SIG-M5 treated with dmso at 0.1 percent for 504 hours (cell line): ENCODE results near the gene APOH.
A peak's percentile ranks its signal among the peaks of the same experiment; 100 is the strongest.

Experiments used
- DNase-seq: peaks from one replicate; lab custom pipeline; 2025; ENCODE audit not compliant: unreplicated experiment; lab: John Stamatoyannopoulos, UW

Gene APOH

DNA sequence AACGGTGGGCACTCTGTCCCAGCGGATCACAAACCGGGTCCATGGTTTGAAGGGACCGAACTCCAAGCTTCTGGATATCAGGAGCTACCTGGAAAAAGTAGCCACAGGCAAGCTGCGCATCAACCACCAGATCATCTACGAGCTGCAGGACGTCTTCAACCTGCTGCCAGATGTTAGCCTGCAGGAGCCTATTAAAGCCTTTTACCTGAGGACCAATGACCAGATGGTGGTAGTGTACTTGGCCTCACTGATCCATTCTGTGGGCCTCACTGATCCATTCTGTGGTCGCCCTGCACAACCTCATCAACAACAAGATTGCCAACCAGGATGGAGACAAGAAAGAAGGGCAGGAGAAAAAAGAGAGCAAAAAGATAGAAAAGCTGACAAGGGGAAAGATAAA, 31.0 kb downstream of the APOH start:
- DNase-seq: no peak

DNA sequence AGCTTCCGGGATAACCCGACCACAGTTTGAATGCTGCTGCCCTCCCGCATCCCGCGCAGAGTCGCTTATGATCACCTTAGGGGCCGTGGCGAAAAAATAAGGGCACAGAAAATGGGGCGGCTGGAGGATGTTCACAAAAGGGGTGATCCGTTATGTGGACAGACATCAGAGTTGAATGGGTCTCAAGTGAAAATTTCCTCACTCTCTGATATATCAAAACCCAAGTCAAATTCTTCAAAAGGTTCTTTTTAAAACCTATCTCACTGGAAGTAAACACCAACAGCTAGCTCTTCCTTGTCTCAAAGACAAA, 36.9 kb downstream of the APOH start:
- no peak for DNase-seq

DNA sequence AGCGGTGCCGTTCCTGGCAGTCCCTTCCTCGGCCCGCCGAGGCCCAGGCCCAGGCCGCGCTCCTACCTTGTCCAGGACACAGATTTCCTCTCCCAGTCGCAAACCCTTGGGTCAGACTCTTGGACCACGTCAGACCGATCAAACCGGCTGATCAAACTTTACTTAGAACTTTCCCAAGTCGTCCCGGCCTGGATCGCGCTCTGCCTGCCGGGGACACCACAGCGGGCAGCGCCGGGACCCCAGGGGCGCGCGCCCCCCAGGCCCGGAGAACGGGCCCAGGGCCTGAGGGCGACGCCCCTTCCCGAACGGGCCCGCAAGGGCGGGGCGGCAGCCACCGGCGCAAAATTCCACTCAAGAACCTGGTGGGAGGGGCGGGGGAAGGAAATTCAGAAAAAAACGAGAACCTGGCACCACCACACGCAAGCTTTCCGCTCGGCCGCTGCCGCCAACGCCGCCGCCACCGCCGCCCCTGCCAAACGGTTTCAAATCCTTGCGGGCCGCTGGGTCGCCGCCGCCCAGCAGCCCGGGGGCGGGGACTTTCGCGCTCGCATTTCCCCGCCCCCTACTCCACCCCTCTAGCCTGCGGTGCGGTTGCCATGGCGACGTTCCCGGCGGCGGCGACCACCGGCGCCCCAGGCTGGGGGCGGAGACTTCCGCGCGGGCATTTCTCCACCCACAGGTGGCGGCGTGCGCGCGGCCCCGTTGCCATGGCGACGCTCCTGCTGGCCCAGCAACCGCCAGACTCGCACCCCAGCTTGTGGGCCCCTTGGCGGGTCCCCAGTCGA, 37.4 kb downstream of the APOH start, which contains the start of gene CEP112:
Gene CEP112, minus strand, starts transcription at position 541 of the 785 bp plus-strand sequence.
- DNase-seq: peak; percentile 65

DNA sequence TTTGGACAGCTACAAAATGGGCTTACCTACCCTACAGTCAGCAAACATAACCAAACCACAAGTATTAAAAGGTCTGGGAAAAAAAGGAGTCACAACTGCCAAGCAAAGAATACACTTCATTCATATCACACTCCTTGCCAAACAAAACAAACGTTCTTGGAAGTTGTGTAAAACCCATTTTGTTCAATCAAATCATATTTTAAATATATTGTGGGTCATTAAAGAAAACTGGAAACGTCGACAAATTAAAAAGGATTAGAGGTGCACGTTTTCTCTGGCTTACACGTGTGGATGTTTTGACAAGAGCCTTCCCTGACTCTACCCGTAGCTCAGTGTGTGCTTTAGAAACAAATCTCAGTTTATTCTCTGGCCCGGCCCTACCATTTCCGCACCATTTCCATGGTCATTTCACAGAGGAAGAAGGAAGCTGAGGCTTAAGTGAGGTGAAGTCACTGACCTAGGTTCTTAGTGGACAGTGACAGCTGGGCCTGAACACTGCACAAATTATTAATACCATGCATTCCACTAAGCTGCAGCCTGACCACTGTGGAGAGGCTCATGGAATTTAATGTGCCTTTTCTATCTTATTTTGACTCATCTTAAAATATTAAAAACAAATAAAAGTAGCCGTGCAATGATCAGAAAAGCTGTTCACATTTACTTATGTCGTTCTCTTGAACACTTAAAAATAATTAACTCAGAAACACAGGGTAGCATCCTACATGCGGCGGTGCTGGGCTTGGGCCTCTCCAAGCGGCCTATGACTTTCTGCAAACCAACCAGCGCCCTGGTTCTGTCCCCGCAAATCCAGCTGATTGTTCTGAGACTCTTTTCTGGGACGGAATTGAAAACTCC, 38.2 kb downstream of the APOH start:
- no peak for DNase-seq

DNA sequence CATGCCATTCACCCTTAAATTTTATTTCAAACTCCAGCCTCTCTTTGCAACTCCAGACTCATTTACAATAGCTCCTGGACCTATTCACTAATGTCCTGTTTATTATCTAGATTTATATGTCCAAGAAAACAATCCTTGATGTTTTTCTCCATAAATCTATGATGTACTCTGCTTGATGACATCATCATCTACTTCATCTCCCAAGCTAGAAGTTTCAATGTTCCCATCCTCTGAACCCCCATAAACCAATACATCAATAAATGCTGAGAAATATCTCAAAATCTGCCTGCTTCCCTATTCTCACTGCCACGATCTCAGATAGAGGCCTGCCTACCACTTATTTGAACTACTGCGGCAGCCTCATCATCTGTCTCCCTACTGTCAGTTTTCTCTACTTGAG, 41.5 kb downstream of the APOH start:
- no peak for DNase-seq

DNA sequence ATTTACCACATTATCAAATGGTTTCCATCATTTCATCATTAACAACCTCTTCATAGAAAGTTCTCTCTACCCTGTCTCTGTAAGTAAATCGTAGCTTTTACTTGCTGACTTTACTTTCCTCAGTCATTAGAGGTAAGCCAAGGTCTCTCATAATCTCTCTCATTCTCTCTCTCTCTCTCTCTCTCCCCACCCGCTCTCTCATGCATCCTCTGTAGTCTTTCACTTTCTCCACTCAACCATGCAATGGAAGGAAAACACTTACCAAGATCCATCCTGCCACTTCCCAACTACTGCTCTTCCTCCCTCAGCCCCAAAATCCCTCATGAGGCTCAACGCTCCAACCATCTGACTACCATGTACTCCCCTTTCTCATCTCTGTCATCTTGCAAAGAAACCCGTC, 43.4 kb downstream of the APOH start:
- DNase-seq: no peak

DNA sequence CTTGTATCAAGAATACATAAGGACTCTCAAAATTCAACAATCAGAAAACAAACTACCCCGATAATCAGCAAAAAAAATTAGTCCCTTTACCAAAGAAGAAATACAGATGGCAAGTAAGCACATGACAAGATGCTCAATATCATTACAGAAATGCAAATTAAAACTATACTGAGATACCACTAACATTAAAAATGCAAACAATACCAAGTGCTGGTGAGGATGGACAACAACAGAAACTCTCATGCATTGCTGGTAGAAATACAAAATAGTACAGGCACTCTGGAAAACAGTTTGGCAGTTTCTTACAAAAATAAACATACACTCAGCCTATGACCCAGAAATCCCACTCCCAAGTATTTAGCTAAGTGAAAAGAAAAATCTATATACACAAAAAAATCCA, 44.8 kb downstream of the APOH start:
- DNase-seq: no peak

DNA sequence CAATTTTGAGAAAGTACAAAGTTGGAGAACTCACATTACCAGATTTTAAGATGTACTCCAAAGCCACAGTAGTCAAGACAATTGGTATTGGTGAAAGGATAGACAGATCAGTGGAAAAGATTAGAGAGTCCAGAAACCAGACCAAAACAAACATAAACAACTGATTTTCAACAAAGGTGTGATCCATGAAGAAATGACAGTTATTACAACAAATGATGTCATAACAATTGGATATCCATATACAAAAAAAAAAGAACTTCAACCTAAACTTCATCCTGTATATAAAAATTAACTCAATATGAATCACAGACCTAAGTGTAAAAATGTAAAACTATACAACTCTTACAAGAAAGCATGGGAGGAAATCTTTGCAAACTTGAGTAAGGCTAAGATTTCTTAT, 45.7 kb downstream of the APOH start:
- no peak for DNase-seq

DNA sequence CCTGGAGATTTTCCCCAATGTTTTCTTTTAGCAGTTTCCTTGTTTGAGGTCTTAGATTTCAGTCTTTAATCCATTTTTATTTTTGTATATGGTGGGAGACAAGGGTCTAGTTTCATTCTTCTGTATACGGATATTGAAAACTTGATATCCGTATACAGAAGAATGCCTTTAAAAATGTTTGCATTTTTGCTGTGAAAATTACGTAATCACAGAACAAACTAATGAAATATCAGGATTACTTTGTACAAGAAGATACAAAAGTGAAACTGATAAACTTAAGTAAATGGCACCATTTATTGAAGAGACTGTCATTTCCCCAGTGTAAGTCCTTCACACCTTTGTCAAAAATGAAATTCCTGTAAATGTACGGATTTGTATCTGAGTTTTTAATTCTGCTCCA, 50.6 kb downstream of the APOH start:
- no peak for DNase-seq

DNA sequence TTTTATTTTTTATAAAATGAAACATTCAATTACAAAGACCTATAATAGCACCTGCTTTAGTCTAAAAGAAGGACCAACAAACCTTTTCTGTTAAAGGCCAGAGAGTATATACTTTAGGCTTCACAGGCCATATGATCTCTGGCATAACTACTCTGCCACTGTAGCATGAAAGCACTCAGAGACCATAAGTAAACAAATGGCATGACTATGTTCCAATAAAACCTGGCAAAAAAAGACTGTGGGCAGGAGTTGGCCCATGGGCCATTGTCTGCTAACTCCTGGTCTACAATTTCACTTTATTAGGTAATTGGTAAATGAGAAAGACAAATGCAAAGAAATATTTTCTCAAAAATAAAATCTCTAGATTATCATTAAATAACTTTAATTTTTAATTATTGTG, 52.2 kb downstream of the APOH start:
- no peak for DNase-seq

DNA sequence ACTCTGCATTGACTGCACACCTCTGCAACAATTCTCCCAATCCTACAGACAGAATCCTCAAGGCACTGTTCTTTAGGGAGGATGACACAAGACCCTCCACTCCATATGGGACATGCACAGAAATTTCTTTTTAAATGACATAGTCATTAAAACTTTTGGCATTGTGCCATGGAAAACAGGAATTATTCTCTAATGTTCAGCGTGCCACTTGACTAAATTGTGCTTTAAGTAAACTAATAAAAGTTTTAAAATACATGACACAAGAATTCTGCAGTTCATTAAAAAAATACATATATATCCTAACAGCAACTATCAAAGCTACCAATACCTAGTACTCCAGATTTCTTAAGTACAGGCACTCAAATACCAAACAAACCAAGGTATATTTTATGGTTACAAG, 53.3 kb downstream of the APOH start:
- no peak for DNase-seq

DNA sequence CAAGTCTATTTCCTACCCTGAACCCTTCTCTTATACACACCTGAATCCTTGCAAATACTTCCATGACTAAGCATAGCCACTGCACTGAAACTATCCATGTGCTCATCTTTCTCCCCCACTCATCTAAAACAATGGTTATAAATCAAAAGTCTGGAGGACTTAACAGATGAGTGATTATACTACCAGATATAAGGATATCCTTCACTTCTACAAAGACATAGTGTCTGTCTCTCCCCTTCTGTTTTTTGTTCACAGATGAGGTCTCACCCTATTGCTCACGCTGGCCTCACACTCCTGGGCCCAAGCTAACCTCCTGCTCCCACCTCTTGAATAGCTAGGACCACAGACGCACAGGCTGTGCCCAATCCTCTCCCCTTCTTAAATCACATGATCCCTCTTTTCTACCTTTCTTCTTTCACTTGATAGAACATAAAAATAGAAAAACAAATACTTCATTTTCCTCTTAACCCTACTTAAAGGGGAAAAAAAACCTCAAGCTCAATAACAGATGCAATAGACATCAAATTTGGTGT, 56.5 kb downstream of the APOH start:
- no peak for DNase-seq

DNA sequence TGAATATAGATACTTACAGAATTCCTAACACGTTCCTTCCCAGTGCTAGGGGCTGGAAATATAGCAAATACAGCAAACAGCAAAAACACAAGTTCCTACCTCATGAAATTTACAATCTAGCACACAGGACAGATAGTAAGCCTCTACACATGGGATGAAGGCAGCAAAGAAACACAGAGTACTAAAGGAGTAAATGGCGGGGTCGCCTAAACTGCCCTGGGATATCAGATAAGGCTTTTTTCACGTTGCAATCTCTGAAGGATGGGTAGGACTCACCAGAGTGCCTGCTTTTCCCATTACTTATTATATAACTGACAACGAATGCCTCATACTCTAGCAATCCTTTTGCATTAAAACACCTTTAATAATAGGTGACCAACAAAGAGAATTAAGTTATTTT, 57.1 kb downstream of the APOH start:
- no peak for DNase-seq

DNA sequence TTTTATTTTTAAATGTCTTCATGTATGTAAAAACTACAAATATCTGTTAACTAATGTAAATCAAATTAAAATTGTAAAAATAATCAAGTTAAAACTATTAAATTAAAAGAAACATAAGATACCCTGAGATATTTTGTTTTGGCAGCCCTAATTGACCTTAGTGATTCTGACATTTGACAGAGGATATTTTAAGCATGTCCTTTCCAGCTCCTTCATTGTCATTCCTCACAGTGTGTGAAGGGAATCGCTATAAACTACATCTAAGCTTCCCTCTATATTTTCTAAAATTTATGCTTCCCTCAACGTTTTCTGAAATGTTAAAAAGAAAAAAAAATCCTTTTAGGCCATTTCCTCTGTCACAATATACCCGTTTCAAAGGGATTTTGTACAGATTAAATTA, 57.5 kb downstream of the APOH start:
- no peak for DNase-seq

DNA sequence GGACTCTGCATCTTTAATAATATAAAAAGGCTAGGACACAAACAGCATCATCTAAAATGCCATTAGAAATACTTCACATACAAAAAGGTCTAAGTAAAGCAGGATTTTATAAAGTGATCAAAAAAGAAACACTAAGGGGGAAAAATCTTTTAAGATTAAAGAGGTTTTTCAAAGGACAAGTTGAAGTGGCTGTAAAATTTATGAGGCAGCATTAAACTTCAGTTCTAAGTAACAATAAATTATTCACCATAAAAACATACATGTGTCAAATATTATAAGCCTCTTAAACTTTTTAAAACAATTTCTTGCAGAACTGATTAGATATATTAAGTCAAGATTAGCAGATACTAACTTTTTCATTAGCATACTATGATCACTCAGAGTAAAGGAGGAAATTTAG, 58.0 kb downstream of the APOH start:
- DNase-seq: no peak

DNA sequence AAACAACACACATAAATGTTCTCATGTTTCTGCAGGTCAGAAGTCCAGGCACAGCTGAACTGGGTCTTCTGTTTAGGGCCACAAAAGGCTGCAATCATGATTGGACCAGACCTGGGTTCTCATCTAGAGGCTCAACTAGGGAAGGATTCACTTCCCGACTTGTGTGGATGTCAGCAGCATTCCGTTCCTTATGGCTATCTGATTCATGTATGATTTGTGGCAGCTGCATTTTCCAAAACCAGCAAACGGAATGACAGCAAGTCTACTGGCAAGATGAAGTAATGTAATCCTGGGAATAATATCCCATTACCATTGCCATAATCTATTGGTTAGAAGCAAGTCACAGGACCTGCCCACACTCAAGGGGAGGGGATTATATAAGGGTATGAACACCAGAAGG, 59.4 kb downstream of the APOH start:
- DNase-seq: no peak

DNA sequence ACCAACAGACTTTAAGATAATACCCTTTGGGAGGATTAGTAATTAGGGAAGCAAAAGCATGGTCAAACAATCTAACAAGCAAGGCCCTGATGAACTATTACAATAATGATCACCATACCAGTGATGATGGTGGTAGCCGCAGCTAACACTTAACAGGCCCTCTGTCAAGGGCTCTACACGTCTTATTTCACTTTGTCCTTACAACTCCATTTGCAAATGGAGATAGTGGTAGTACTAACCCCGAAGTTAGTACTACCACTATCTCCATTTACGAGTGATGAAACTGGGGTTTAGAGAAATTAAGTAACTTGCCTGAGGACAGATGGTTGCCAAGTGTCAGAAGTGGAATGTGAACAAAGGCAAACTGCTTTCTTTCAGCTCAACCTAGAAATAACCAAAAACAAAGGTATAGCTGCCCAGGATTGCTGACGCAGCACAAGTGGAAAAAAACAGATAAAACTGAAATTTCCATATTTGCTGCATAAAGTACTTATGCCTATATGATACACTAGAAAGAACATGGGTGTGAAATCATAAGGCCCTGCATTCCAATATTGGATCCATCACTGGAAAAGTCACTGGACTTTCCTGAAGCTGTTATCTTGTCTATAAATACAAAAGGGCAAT, 61.9 kb downstream of the APOH start:
- DNase-seq: no peak

DNA sequence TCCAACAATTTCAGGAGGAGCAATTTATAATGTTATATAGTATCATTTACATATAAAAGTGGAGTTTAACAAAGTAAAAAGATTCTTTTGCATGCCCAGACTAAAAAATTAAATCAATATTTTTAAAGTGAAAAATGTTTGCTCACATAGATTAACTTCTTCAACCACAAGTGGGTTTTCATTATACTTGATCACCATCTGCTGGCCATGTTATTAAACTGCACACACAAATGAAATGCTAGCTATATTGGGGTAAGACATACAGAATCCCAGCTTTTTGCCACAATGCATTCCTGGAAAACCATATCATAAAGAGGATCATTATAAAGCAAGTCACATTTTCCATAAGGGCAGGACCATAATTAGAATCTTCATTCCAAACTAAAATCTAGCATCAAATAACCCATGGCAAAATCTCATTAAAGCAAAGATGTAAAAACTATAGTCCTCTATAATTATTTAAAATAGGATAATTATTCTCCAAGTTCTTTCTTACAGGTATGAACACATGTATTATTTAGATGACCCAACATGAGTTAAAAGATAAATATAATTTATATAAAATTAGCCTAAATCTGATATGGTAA, 63.6 kb downstream of the APOH start:
- peak; percentile 55 for DNase-seq
